ENCODE measurements around the gene ASAP2. TPM values are rescaled to one million over a fixed set of nuclear protein-coding genes. Genes with fewer than 3 reads are reported as not detected.

Gene ASAP2
- total RNA-seq, 2 donors from 2014 or later: 58.1 to 61.7 TPM

DNA sequence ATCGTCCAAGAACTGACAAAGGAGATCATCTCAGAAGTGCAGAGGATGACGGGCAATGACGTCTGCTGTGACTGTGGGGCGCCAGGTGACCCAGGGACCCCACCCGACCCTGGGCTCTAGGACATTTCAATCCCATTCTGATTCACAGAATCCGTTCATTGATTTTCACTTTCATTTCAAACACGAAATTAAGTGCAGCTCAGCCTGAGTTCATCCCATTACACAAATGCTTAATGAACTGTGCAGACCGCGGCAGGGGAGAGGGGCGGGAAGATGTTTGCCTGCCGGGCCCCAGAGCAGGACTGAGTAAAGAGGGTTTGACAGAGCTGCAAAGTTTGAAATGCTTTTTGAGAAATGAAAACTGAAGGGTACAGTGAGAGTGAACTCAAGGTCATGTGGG, 149.6 kb downstream of the ASAP2 start:
- no peak overlapping the region for H3K27ac ChIP-seq
- no peak overlapping the region for H3K9ac ChIP-seq (ENCODE audit: low read depth in 2 of 2, low read length in 2 of 2)
- no peak overlapping the region for H3K4me3 ChIP-seq
- no peaks in the 10 kb centered on the region for H3K27me3 ChIP-seq
- H3K9me3 ChIP-seq: no peaks in the 10 kb centered on the region
- no peak for DNase-seq
- intact Hi-C loops (cut with DNase I): no loop called here
- H3K36me3 ChIP-seq: no peaks in the 10 kb centered on the region
- no peaks in the 10 kb centered on the region for H3K4me1 ChIP-seq
- no peak for TF ChIP-seq CTCF (IDR thresholded peaks at IDR 0.05)

GRCh38 chr2:9358846-9359245, 152.2 kb downstream of the ASAP2 start:
- intact Hi-C loops (cut with DNase I): no loop called here
- no peak for TF ChIP-seq CTCF (IDR thresholded peaks at IDR 0.05)
- Histone ChIP-seq H3K36me3 (no peaks in the 10 kb centered on the region), H3K9me3 (no peaks in the 10 kb centered on the region), H3K27me3 (no peaks in the 10 kb centered on the region), H3K4me1 (no peaks in the 10 kb centered on the region), H3K27ac (no peak overlapping the region), H3K4me3 (no peak overlapping the region), H3K9ac (ENCODE audit: low read depth in 2 of 2, low read length in 2 of 2) (no peak overlapping the region)
- DNase-seq: no peak

- H3K27me3 ChIP-seq: no peaks in the 10 kb centered on the region
- intact Hi-C loops (cut with DNase I): no loop called here
These were observed 152.9 kb downstream of the ASAP2 start for GRCh38 chr2:9359463-9359862.

GRCh38 chr2:9360110-9360509, 153.5 kb downstream of the ASAP2 start:
- intact Hi-C loops (cut with DNase I): no loop called here

More at GRCh38 chr2:9359463-9359862, 152.9 kb downstream of the ASAP2 start:
- no peak for TF ChIP-seq CTCF (IDR thresholded peaks at IDR 0.05)
- H3K27ac ChIP-seq: no peak overlapping the region
- no peaks in the 10 kb centered on the region for H3K9me3 ChIP-seq
- no peak overlapping the region for H3K9ac ChIP-seq (ENCODE audit: low read depth in 2 of 2, low read length in 2 of 2)
- no peak overlapping the region for H3K4me3 ChIP-seq
- H3K36me3 ChIP-seq: no peaks in the 10 kb centered on the region
- H3K4me1 ChIP-seq: no peaks in the 10 kb centered on the region
- no peak for DNase-seq

DNA sequence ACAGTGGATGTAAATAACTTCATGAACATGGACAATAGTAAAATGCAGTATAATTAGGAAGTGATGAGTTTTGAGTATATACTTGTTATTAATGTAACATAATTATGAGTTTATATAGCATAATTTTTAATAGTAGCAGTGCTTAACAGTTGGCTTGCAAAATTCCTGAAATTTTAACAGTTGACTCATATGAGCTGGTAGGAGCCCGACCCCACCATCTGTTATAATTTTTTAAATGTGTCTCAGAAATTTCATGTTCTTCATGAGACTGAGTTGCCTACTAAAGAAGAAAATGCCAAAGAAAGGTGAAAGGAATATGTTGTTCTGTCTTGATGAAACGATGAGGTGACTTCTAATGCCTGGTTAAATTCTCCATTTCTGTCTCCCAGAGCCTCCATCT, 154.1 kb downstream of the ASAP2 start:
- Histone ChIP-seq H3K27ac (no peak overlapping the region), H3K9ac (ENCODE audit: low read depth in 2 of 2, low read length in 2 of 2) (no peak overlapping the region), H3K9me3 (no peaks in the 10 kb centered on the region), H3K4me1 (no peaks in the 10 kb centered on the region), H3K27me3 (no peaks in the 10 kb centered on the region), H3K4me3 (no peak overlapping the region), H3K36me3 (no peaks in the 10 kb centered on the region)
- no peak for TF ChIP-seq CTCF (IDR thresholded peaks at IDR 0.05)
- intact Hi-C loops (cut with DNase I): no loop called here
- DNase-seq: no peak

More at GRCh38 chr2:9360110-9360509, 153.5 kb downstream of the ASAP2 start:
- Histone ChIP-seq H3K27ac (no peak overlapping the region), H3K4me1 (no peaks in the 10 kb centered on the region), H3K9ac (ENCODE audit: low read depth in 2 of 2, low read length in 2 of 2) (no peak overlapping the region), H3K27me3 (no peaks in the 10 kb centered on the region), H3K9me3 (no peaks in the 10 kb centered on the region), H3K4me3 (no peak overlapping the region), H3K36me3 (no peaks in the 10 kb centered on the region)
- no peak for DNase-seq
- no peak for TF ChIP-seq CTCF (IDR thresholded peaks at IDR 0.05)

- intact Hi-C loops (cut with DNase I): no loop called here
- DNase-seq: no peak
- Histone ChIP-seq H3K4me3 (no peak overlapping the region), H3K9ac (ENCODE audit: low read depth in 2 of 2, low read length in 2 of 2) (no peak overlapping the region), H3K27me3 (no peaks in the 10 kb centered on the region), H3K9me3 (no peaks in the 10 kb centered on the region), H3K4me1 (no peaks in the 10 kb centered on the region), H3K27ac (no peak overlapping the region), H3K36me3 (no peaks in the 10 kb centered on the region)
- no peak for TF ChIP-seq CTCF (IDR thresholded peaks at IDR 0.05)
These were observed 157.8 kb downstream of the ASAP2 start for GRCh38 chr2:9364373-9364772.

Data from colonic mucosa (tissue), 4 donors.